Gastrocnemius medialis (tissue), 4 donors: ENCODE measurements around the gene NECTIN1.

ENCODE experiments used
- CTCF ChIP-seq, 5 experiments: fragments of 450-650 bp in 3 of 5; fragments of 200-600 bp in 2 of 5; sonication (generic) in 2 of 5; IDR thresholded peaks in 4 of 5; conservative IDR thresholded peaks in 1 of 5; 1 replicate in 4 of 5; 2 replicates in 1 of 5; pipeline ENCODE4 v1.5.1; 2016 to 2019; ENCODE audit warnings: antibody characterized with exemption in 5 of 5, mild to moderate bottlenecking in 3 of 5, moderate library complexity in 3 of 5
- POLR2A ChIP-seq, 2 donors: fragments of 450-650 bp; IDR thresholded peaks; one replicate each; pipeline ENCODE4 v1.6.1; 2017; ENCODE audit warnings: antibody characterized with exemption in 2 of 2, mild to moderate bottlenecking in 2 of 2, moderate library complexity in 2 of 2

- TF ChIP-seq CTCF (IDR thresholded peaks at IDR 0.05 in 4 of 5, conservative IDR thresholded peaks at IDR 0.05 in 1 of 5) (no peak), POLR2A (IDR thresholded peaks at IDR 0.05) (no peak)
These were observed 28.3 kb downstream of the NECTIN1 start for GRCh38 chr11:119700536-119701346.
